ENCODE results near the gene UGDH.
"Not testable (repeated sequence)": the region's sequence is repeated elsewhere in the genome, so short reads cannot be mapped to it uniquely, and the experiment has no call there.

UGDH gene

DNA sequence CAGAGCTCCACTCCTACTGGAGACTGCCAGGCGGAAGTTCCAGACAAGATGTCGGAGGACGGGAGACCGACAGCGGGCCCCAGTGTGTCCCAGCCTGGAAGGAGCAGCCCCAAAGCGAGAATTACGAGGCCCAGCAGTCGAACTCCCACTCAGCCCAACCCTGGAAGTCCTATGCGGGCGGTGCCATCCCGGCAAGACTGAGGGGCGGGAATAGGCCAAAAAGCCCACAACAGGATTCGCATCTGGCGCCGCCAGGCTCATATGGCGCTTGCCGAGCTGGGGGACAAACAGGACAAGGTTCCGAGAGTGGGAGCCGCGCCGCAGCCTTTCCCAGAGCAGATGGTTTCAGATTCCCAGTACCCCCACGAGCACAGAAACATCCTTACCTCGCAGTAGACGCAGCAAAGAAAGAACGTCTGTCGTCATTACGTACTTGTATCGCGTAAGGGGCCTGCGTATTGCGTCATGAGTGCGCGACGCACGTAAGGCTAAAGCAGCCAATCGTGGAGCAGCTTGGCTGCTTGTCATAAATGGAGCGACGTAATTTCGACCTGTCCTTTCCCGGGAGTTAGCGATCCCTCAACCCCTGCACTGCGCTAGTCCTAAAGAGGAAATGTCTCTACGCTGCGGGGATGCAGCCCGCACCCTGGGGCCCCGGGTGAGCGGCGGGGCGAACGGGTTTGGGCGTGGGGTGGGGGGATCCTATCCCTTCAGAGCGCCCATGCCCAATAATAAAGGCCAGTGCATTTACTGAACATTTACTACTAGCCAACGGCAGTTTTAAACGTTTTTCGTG lies 68.5 kb downstream of the UGDH start, which contains the start of the genes LIAS and RPL9:
LIAS (plus strand) TSS at position 552 of the 796 bp plus-strand sequence; CDS start at position 614, 62 bp downstream.
RPL9 (minus strand) TSS at position 418 of the 796 bp plus-strand sequence. CDS start 483 bp downstream, outside the sequence.
- peak; percentile 97 for DNase-seq (ENCODE audit: low read depth, low spot score)
- peaks cover 78% of the 10 kb centered on the region for H3K36me3 ChIP-seq (ENCODE audit: insufficient read depth, insufficient read length, low read length)
- peak within 1 kb of the TSS; percentile 91 for H3K4me3 ChIP-seq (ENCODE audit: insufficient read length, low read depth)
- no peaks in the 10 kb centered on the region for H3K27me3 ChIP-seq (ENCODE audit: insufficient read depth, insufficient read length)
- TF ChIP-seq SUZ12 (IDR thresholded peaks at IDR 0.05; ENCODE audit: extremely low read depth, insufficient read depth, insufficient read length) (no peak), ZNF274 (IDR thresholded peaks at IDR 0.05; ENCODE audit: low read depth, low read length) (no peak), YY1 (IDR thresholded peaks at IDR 0.05; ENCODE audit: insufficient read depth, insufficient read length) (no peak)
- H3K9me3 ChIP-seq (ENCODE audit: insufficient read depth, low read length), result no peaks in the 10 kb centered on the region
- no peaks in the 10 kb centered on the region for H3K4me1 ChIP-seq (ENCODE audit: insufficient read depth, insufficient read length)
- peak within 1 kb of the TSS; percentile 98 for H3K9ac ChIP-seq (ENCODE audit: insufficient read length, low read depth)

DNA sequence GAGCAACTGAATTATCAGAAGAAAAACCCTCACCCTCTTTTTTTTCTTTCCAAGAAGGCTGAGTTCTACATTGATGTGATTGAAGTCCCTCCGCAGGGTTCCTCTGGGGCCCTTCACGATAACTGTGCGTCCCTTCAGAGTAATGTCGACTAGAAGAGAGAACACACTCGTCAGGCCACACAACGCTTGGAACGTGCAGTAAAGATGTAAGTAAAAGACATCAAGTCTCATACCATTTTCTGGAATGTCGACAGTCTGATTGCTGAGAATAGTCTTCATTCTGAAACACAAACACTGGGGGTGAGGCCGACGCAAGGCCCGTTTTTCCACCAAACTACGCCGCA lies 69.1 kb downstream of the UGDH start:
- Histone ChIP-seq H3K36me3 (ENCODE audit: insufficient read depth, insufficient read length, low read length) (peaks cover 78% of the 10 kb centered on the region), H3K4me3 (ENCODE audit: insufficient read length, low read depth) (peak overlapping the region; percentile 91), H3K9ac (ENCODE audit: insufficient read length, low read depth) (peak overlapping the region; percentile 98)
- H3K9me3 ChIP-seq (ENCODE audit: insufficient read depth, low read length); DNase-seq (ENCODE audit: low read depth, low spot score); H3K27me3 ChIP-seq (ENCODE audit: insufficient read depth, insufficient read length); H3K4me1 ChIP-seq (ENCODE audit: insufficient read depth, insufficient read length): not testable (repeated sequence)

DNA sequence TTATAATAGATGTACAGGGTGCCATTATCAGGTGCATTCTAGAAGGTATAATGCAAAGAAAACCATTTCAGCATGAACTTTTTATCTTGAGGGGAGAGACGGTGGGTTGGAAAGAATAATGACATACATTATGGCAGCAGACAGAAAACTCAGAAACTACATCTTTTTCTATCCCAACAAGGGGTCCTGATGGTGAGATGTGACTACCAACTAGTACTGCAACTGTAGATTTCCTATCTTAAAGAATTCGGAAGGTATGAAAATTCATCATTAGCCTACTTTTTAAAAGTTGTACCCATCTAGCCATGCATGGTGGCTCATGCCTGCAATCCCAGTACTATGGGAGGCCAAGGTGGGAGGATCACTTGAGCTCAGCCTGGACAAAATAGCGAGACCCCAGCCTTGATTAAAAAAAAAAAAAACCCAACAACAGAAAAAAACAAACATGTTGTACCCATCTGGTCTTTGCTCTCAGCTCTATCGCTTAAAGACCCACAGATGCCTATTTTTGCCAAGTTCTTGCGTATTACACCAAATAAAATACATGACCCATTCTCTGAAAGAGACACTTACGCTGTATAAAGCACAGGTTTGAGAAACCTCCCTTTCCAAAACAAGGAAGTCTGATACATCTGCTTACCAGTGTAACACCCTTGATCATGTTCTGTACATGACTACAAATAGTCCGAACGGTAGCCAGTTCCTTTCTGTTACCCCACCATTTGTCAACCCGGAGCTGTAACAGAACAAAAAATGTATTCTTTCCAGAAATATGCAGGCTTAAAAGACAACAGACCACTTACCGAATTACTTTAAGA lies 70.1 kb downstream of the UGDH start:
- no peaks in the 10 kb centered on the region for H3K27me3 ChIP-seq (ENCODE audit: insufficient read depth, insufficient read length)
- H3K4me1 ChIP-seq (ENCODE audit: insufficient read depth, insufficient read length), result no peaks in the 10 kb centered on the region
- H3K9ac ChIP-seq (ENCODE audit: insufficient read length, low read depth), result peak overlapping the region; percentile 98
- H3K4me3 ChIP-seq (ENCODE audit: insufficient read length, low read depth), result peak overlapping the region; percentile 91
- peaks cover 79% of the 10 kb centered on the region for H3K36me3 ChIP-seq (ENCODE audit: insufficient read depth, insufficient read length, low read length)
- DNase-seq (ENCODE audit: low read depth, low spot score), result no peak
- TF ChIP-seq ZNF274 (IDR thresholded peaks at IDR 0.05; ENCODE audit: low read depth, low read length), result no peak
- no peaks in the 10 kb centered on the region for H3K9me3 ChIP-seq (ENCODE audit: insufficient read depth, low read length)

DNA sequence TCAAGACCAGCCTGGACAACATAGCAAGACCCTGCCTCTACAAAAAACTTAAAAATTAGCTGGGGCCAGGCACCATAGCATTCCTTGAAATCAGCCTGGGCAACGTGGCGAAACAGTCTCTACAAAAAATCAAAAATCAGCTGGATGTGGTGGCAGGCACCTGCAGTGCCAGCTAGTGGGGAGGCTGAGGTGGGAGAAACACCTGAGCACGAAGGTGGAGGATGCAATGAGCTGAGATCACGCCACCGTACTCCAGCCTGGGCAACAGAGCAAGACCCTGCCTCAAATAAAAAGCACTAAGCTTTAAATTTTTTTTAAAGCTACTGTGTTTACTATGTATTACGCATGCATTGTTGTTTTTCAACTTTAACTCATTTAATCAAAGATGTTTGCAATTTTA lies 71.8 kb downstream of the UGDH start:
- H3K27me3 ChIP-seq (ENCODE audit: insufficient read depth, insufficient read length), result no peaks in the 10 kb centered on the region
- TF ChIP-seq ZNF274 (IDR thresholded peaks at IDR 0.05; ENCODE audit: low read depth, low read length) (no peak), SUZ12 (IDR thresholded peaks at IDR 0.05; ENCODE audit: extremely low read depth, insufficient read depth, insufficient read length) (no peak), YY1 (IDR thresholded peaks at IDR 0.05; ENCODE audit: insufficient read depth, insufficient read length) (no peak)
- no peaks in the 10 kb centered on the region for H3K4me1 ChIP-seq (ENCODE audit: insufficient read depth, insufficient read length)
- peaks cover 80% of the 10 kb centered on the region for H3K36me3 ChIP-seq (ENCODE audit: insufficient read depth, insufficient read length, low read length)
- H3K9ac ChIP-seq (ENCODE audit: insufficient read length, low read depth), result no peak overlapping the region
- H3K9me3 ChIP-seq (ENCODE audit: insufficient read depth, low read length), result no peaks in the 10 kb centered on the region
- no peak for DNase-seq (ENCODE audit: low read depth, low spot score)
- no peak overlapping the region for H3K4me3 ChIP-seq (ENCODE audit: insufficient read length, low read depth)

DNA sequence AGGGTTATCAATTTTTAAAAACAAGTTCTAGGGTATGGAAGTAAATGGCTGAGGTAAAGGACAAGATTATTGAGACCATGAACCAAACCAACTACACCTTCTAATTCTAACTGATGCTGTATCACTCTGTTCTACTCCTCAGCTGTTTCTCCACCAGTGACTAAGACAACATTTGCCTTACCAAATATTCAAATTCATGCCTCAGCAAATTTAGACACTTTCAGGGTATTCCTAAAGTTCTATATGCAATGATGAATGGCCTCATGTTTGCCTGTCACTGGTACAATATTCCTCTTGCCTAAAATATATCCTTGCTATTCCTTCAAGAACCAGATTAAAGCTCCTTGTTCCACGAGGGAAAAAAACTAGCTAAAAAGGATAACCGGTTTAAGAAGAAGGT lies 73.5 kb downstream of the UGDH start:
- Histone ChIP-seq H3K36me3 (ENCODE audit: insufficient read depth, insufficient read length, low read length) (peaks cover 91% of the 10 kb centered on the region), H3K9me3 (ENCODE audit: insufficient read depth, low read length) (no peaks in the 10 kb centered on the region), H3K27me3 (ENCODE audit: insufficient read depth, insufficient read length) (no peaks in the 10 kb centered on the region), H3K9ac (ENCODE audit: insufficient read length, low read depth) (no peak overlapping the region), H3K4me1 (ENCODE audit: insufficient read depth, insufficient read length) (no peaks in the 10 kb centered on the region), H3K4me3 (ENCODE audit: insufficient read length, low read depth) (no peak overlapping the region)
- TF ChIP-seq SUZ12 (IDR thresholded peaks at IDR 0.05; ENCODE audit: extremely low read depth, insufficient read depth, insufficient read length) (no peak), ZNF274 (IDR thresholded peaks at IDR 0.05; ENCODE audit: low read depth, low read length) (no peak), YY1 (IDR thresholded peaks at IDR 0.05; ENCODE audit: insufficient read depth, insufficient read length) (no peak)
- DNase-seq (ENCODE audit: low read depth, low spot score), result no peak

DNA sequence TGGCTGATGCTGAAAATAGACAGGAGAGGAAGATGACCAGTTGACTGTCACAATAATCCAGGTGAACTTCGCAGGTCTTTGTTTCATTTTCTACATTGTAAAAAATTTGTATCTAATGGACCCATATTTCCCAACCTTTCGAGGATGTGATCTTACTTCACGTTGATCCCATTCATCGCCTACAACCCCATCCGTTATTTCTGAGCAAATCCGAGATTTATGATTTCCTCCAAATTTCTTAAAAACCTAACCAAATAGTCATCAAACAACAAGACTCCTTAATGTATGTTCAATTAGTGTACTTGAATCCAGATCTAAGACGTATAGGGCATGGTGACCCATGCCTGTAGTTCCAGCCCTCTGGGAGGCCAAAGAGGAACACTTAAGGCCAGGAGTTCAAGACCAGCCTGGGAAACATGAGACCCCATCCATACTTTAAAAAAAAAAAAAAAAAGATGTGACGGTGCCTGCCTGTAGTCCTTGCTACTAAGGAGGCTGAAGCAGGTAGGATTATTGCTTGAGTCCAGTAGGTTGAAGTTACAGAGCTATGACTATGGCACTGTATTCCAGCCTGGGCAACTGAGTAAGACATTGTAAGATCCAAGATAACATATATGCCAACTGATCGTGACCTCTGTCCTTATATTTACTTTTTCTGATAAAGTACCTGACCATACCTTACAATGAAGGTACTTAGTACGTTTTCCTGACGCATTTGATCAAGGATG lies 74.2 kb downstream of the UGDH start:
- Histone ChIP-seq H3K27me3 (ENCODE audit: insufficient read depth, insufficient read length) (no peaks in the 10 kb centered on the region), H3K9me3 (ENCODE audit: insufficient read depth, low read length) (no peaks in the 10 kb centered on the region), H3K9ac (ENCODE audit: insufficient read length, low read depth) (no peak overlapping the region), H3K4me3 (ENCODE audit: insufficient read length, low read depth) (no peak overlapping the region), H3K36me3 (ENCODE audit: insufficient read depth, insufficient read length, low read length) (peaks cover 86% of the 10 kb centered on the region), H3K4me1 (ENCODE audit: insufficient read depth, insufficient read length) (no peaks in the 10 kb centered on the region)
- DNase-seq (ENCODE audit: low read depth, low spot score), result no peak
- no peak for TF ChIP-seq ZNF274 (IDR thresholded peaks at IDR 0.05; ENCODE audit: low read depth, low read length)
- no peak for TF ChIP-seq SUZ12 (IDR thresholded peaks at IDR 0.05; ENCODE audit: extremely low read depth, insufficient read depth, insufficient read length)
